Activated CD8-positive, alpha-beta T cell treated with anti-CD3 and anti-CD28 coated beads for 36 hours (primary cell): ENCODE measurements around the gene ARRDC3. TPM values are rescaled to one million over a fixed set of nuclear protein-coding genes. Genes with fewer than 3 reads are reported as not detected.
A peak's percentile ranks its signal among the peaks of the same experiment; 100 is the strongest.

ENCODE experiments used
- ATAC-seq: fragments of 200-7000 bp; cut with Tn5 transposase; one replicate; pipeline ENCODE4 v1.10.0; 2021; ENCODE audit warnings: mild to moderate bottlenecking, moderate library complexity
- CTCF ChIA-PET: fragments of 350-600 bp; sonication (Branson Sonifier 250); formaldehyde crosslinking; loops from one replicate; lab custom pipeline; 2021; ENCODE audit warnings: antibody characterized with exemption; lab: Charles Lee
- POLR2A ChIA-PET: fragments of 350-600 bp; sonication (Branson Sonifier 250); formaldehyde crosslinking; loops from one replicate; lab custom pipeline; 2021; ENCODE audit warnings: antibody characterized with exemption; lab: Charles Lee
- DNase-seq: peaks from one replicate; pipeline ENCODE4 v3.0.0-alpha.2; 2020
- H3K27ac Mint-ChIP-seq: one replicate; pipeline ENCODE4 v1.8.0; 2021; ENCODE audit warnings: mild to moderate bottlenecking, mixed read lengths
- H3K27me3 Mint-ChIP-seq: one replicate; pipeline ENCODE4 v1.8.0; 2021; ENCODE audit warnings: mixed read lengths
- H3K36me3 Mint-ChIP-seq: one replicate; pipeline ENCODE4 v1.8.0; 2021; ENCODE audit warnings: low read depth, mixed read lengths
- H3K4me1 Mint-ChIP-seq: one replicate; pipeline ENCODE4 v1.8.0; 2021; ENCODE audit warnings: low read depth, mixed read lengths
- H3K4me3 Mint-ChIP-seq: one replicate; pipeline ENCODE4 v1.8.0; 2021; ENCODE audit warnings: mild to moderate bottlenecking, moderate library complexity, mixed read lengths
- H3K9me3 Mint-ChIP-seq: one replicate; pipeline ENCODE4 v1.8.0; 2021; ENCODE audit warnings: mixed read lengths
- intact Hi-C: fragments of 100-400 bp; cut with micrococcal nuclease; formaldehyde crosslinking; loops from one replicate; pipeline ENCODE4 v1.10.0; 2022
- total RNA-seq, 2 experiments: library from RNA; stranded (reverse); gene quantifications; one replicate each; pipeline ENCODE4 v1.2.3, GENCODE V29; 2021
- TF ChIP-seq, protein P1 (sequence below): fragments of 200-600 bp; IDR thresholded peaks from one replicate; pipeline ENCODE4 v1.8.0; 2022; ENCODE audit warnings: antibody characterized with exemption, mild to moderate bottlenecking

The ARRDC3 gene
- total RNA-seq, 2 experiments from 2014 or later, result 35.4 to 39.2 TPM

DNA sequence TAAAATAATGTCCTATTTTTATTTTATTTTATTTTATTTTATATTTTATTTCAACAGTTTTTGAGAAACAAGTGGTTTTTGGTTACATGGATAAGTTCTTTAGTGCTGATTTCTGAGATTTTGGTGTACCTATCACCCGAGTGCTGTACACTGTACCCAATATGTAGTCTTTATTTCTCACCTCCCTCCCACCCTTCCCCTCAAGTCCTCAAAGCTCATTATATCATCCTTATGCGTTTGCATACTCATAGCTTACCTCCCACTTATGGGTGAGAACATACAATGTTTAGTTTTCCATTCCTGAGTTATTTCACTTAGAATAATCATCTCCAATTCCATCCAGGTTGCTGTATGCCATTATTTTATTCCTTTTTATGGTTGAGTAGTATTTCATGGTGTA lies 63.5 kb downstream of the ARRDC3 start:
- no peaks in the 10 kb centered on the region for H3K27me3 Mint-ChIP-seq
- POLR2A ChIA-PET, result interaction anchor here (1.1 to 1.2 kb wide), 2 partner anchors 13 to 63 kb away, joined by 3 read pairs; no protein-coding TSS in a partner anchor
- H3K27ac Mint-ChIP-seq, result no peak overlapping the region
- no peak for DNase-seq
- CTCF ChIA-PET, result no interaction called here
- no peaks in the 10 kb centered on the region for H3K36me3 Mint-ChIP-seq
- H3K4me3 Mint-ChIP-seq, result no peak overlapping the region
- H3K9me3 Mint-ChIP-seq, result no peaks in the 10 kb centered on the region
- intact Hi-C loops, result no loop called here
- no peak for ATAC-seq
- TF ChIP-seq, protein P1, sequence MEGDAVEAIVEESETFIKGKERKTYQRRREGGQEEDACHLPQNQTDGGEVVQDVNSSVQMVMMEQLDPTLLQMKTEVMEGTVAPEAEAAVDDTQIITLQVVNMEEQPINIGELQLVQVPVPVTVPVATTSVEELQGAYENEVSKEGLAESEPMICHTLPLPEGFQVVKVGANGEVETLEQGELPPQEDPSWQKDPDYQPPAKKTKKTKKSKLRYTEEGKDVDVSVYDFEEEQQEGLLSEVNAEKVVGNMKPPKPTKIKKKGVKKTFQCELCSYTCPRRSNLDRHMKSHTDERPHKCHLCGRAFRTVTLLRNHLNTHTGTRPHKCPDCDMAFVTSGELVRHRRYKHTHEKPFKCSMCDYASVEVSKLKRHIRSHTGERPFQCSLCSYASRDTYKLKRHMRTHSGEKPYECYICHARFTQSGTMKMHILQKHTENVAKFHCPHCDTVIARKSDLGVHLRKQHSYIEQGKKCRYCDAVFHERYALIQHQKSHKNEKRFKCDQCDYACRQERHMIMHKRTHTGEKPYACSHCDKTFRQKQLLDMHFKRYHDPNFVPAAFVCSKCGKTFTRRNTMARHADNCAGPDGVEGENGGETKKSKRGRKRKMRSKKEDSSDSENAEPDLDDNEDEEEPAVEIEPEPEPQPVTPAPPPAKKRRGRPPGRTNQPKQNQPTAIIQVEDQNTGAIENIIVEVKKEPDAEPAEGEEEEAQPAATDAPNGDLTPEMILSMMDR, result no peak
- H3K4me1 Mint-ChIP-seq, result peaks cover 20% of the 10 kb centered on the region

- Mint-ChIP-seq H3K9me3 (no peaks in the 10 kb centered on the region), H3K27ac (no peak overlapping the region), H3K4me1 (peaks cover 27% of the 10 kb centered on the region), H3K27me3 (no peaks in the 10 kb centered on the region), H3K4me3 (no peak overlapping the region), H3K36me3 (no peaks in the 10 kb centered on the region)
- ATAC-seq (peak; percentile 7), DNase-seq (peak; percentile 61)
- TF ChIP-seq, protein P1, result no peak
- intact Hi-C loops, result no loop called here
- ChIA-PET CTCF (no interaction called here), POLR2A (no interaction called here)
Measured at GRCh38 chr5:91318724-91319123, 64.4 kb downstream of the ARRDC3 start.
